ENCODE results near the gene ASAP3.

DNA sequence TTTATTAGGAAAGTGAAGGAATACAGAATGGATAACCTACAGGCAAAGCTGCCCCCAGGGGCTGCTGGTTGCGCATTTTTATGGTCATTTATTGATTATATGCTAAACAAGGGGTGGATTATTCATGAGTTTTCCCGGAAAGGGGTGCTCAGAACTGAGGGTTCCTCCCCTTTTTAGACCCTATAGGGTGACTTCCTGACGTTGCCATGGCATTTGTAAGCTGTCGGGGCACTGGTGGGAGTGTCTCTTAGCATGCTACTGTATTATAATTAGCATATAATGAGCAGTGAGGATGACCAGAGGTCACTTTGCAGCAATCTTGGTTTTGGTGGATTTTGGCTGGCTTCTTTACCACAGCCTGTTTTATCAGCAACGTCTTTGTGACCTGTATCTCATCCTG is 5.9 kb upstream of the ASAP3 start:
- TF ChIP-seq, protein P1, sequence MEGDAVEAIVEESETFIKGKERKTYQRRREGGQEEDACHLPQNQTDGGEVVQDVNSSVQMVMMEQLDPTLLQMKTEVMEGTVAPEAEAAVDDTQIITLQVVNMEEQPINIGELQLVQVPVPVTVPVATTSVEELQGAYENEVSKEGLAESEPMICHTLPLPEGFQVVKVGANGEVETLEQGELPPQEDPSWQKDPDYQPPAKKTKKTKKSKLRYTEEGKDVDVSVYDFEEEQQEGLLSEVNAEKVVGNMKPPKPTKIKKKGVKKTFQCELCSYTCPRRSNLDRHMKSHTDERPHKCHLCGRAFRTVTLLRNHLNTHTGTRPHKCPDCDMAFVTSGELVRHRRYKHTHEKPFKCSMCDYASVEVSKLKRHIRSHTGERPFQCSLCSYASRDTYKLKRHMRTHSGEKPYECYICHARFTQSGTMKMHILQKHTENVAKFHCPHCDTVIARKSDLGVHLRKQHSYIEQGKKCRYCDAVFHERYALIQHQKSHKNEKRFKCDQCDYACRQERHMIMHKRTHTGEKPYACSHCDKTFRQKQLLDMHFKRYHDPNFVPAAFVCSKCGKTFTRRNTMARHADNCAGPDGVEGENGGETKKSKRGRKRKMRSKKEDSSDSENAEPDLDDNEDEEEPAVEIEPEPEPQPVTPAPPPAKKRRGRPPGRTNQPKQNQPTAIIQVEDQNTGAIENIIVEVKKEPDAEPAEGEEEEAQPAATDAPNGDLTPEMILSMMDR (IDR thresholded peaks at IDR 0.05; ENCODE audit: poor library complexity) = no peak
- TF ChIP-seq EZH2 (IDR thresholded peaks at IDR 0.05; ENCODE audit: borderline replicate concordance) (no peak), EZH2phosphoT487 (IDR thresholded peaks at IDR 0.05; ENCODE audit: low read depth, severe bottlenecking, unreplicated experiment) (no peak)

Measured in hepatocyte (in vitro differentiated cells).